ENCODE measurements around the gene GSTM4. TPM values are rescaled to one million over a fixed set of nuclear protein-coding genes. Genes with fewer than 3 reads are reported as not detected.
"Not testable (repeated sequence)": the region's sequence is repeated elsewhere in the genome, so short reads cannot be mapped to it uniquely, and the experiment has no call there.

GSTM4 gene
- total and polyA plus RNA-seq, 2 experiments from 2014 or later: 12.8 to 12.9 TPM

DNA sequence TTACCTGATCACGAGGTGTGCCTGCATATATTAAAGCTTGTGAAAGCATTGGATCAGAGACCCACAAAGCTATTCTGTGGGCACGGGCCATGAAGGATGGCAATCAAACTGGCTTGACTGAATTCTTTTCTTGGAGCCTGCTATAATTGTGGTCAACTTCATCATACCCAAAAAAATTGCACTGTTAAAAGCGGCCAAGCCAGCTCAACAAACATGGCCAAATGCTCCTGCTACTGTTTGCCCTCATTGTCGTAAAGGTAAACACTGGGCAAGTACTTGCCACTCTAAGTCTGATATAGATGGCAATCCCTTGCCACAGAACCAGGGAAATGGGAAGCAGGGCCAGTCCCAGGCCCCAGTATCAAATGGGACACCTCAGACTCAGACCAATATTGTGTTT lies 49.5 kb downstream of the GSTM4 start (continued):
- TF ChIP-seq ZNF462 (CRISPR knock-in tag; IDR thresholded peaks at IDR 0.05) (no peak), STAT1 (IDR thresholded peaks at IDR 0.05; ENCODE audit: unreplicated experiment) (no peak), CREB1 (CRISPR knock-in tag; IDR thresholded peaks at IDR 0.05; ENCODE audit: low read depth) (no peak), JUNB (IDR thresholded peaks at IDR 0.05; ENCODE audit: unreplicated experiment) (no peak), EZH2 (IDR thresholded peaks at IDR 0.05; ENCODE audit: low read depth, unreplicated experiment) (no peak), EZH2phosphoT487 (IDR thresholded peaks at IDR 0.05; ENCODE audit: unreplicated experiment) (no peak), NANOG (IDR thresholded peaks at IDR 0.05; ENCODE audit: borderline replicate concordance) (no peak), REST (IDR thresholded peaks at IDR 0.05; ENCODE audit: unreplicated experiment) (no peak), ZNF114 (CRISPR knock-in tag; IDR thresholded peaks at IDR 0.05) (no peak)
- TF ChIP-seq, protein P1, sequence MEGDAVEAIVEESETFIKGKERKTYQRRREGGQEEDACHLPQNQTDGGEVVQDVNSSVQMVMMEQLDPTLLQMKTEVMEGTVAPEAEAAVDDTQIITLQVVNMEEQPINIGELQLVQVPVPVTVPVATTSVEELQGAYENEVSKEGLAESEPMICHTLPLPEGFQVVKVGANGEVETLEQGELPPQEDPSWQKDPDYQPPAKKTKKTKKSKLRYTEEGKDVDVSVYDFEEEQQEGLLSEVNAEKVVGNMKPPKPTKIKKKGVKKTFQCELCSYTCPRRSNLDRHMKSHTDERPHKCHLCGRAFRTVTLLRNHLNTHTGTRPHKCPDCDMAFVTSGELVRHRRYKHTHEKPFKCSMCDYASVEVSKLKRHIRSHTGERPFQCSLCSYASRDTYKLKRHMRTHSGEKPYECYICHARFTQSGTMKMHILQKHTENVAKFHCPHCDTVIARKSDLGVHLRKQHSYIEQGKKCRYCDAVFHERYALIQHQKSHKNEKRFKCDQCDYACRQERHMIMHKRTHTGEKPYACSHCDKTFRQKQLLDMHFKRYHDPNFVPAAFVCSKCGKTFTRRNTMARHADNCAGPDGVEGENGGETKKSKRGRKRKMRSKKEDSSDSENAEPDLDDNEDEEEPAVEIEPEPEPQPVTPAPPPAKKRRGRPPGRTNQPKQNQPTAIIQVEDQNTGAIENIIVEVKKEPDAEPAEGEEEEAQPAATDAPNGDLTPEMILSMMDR (conservative IDR thresholded peaks at IDR 0.05; ENCODE audit: low read depth in 2 of 2): no peak

- not testable (repeated sequence) for H3K4me1 ChIP-seq (ENCODE audit: insufficient read depth); H3K4me3 ChIP-seq; H3K27ac Mint-ChIP-seq; ATAC-seq; H4K20me1 ChIP-seq (replicated peaks; ENCODE audit: insufficient read depth); H3K4me3 Mint-ChIP-seq; H3K4me2 ChIP-seq; H3K27me3 ChIP-seq (ENCODE audit: insufficient read depth); DNase-seq (ENCODE audit: low spot score); H3K27me3 Mint-ChIP-seq (ENCODE audit: insufficient read depth, low read depth, poor library complexity); H3K9me2 ChIP-seq (ENCODE audit: insufficient read depth); H3K27ac ChIP-seq (ENCODE audit: low read depth); H3F3A ChIP-seq (replicated peaks; ENCODE audit: low read depth); H3K4me1 Mint-ChIP-seq; H3K36me3 ChIP-seq (ENCODE audit: insufficient read depth); H2AFZ ChIP-seq; H3K79me2 ChIP-seq (replicated peaks; ENCODE audit: insufficient read depth)
- Mint-ChIP-seq H3K9me3 (peaks cover 21% of the 10 kb centered on the region), H3K36me3 (ENCODE audit: low read depth) (peaks cover 10% of the 10 kb centered on the region; the same call in 2 of the 3 replicates)
Observed at GRCh38 chr1:109708949-109709348, 53.0 kb downstream of the GSTM4 start.

GRCh38 chr1:109709822-109710221 lies 53.9 kb downstream of the GSTM4 start:
- H3K27ac Mint-ChIP-seq; H3K4me1 ChIP-seq (ENCODE audit: insufficient read depth); ATAC-seq; H3K27me3 ChIP-seq (ENCODE audit: insufficient read depth); H3K27me3 Mint-ChIP-seq (ENCODE audit: insufficient read depth, low read depth, poor library complexity); H3K4me3 ChIP-seq; H3K9me2 ChIP-seq (ENCODE audit: insufficient read depth); DNase-seq (ENCODE audit: low spot score); H3K36me3 Mint-ChIP-seq (ENCODE audit: low read depth); H4K20me1 ChIP-seq (replicated peaks; ENCODE audit: insufficient read depth); H3K4me1 Mint-ChIP-seq; H3K79me2 ChIP-seq (replicated peaks; ENCODE audit: insufficient read depth); H3F3A ChIP-seq (replicated peaks; ENCODE audit: low read depth); H3K36me3 ChIP-seq (ENCODE audit: insufficient read depth); H3K4me2 ChIP-seq; H3K27ac ChIP-seq (ENCODE audit: low read depth); H3K4me3 Mint-ChIP-seq; H2AFZ ChIP-seq: not testable (repeated sequence)
- peaks cover 19% of the 10 kb centered on the region for H3K9me3 Mint-ChIP-seq
